ENCODE results near the gene SLC45A1. TPM values are rescaled to one million over a fixed set of nuclear protein-coding genes. Genes with fewer than 3 reads are reported as not detected.

The SLC45A1 gene
- total and polyA plus RNA-seq, 9 of the 15 experiments (the other 6 are each of a cell fraction or from before 2014, with no cell fraction given) = not detected

- Histone ChIP-seq H2AFZ (ENCODE audit: low read depth, low read length) (no peak overlapping the region), H3K27me3 (ENCODE audit: control insufficient read depth in 2 of 2, insufficient read depth in 2 of 2, low read length in 2 of 2) (no peaks in the 10 kb centered on the region), H3K9ac (ENCODE audit: insufficient read depth in 1 of 2, low read depth in 2 of 2, low read length in 2 of 2) (no peak overlapping the region), H3K79me2 (ENCODE audit: control insufficient read depth, insufficient read depth, low read length) (peaks cover 2% of the 10 kb centered on the region; the same call in 1 of the 3 replicates), H3K4me3 (no peak overlapping the region), H4K20me1 (replicated peaks; ENCODE audit: control insufficient read depth, insufficient read depth, low read length) (no peaks in the 10 kb centered on the region; the same call in 1 of the 2 replicates), H3K9me1 (ENCODE audit: control insufficient read depth, insufficient read depth, low read length) (no peaks in the 10 kb centered on the region), H3K4me1 (replicated peaks in 1 of 2; ENCODE audit: control insufficient read depth in 2 of 2, insufficient read depth in 2 of 2, low read length in 2 of 2) (no peaks in the 10 kb centered on the region), H3K9me3 (replicated peaks; ENCODE audit: control insufficient read depth, insufficient read depth, low read depth, low read length) (no peaks in the 10 kb centered on the region), H3K36me3 (ENCODE audit: control insufficient read depth, insufficient read depth, low read length) (peaks cover 12% of the 10 kb centered on the region), H3K4me2 (ENCODE audit: insufficient read depth, low read length) (no peak overlapping the region), H3K27ac (ENCODE audit: extremely low read depth, low read depth, low read length) (no peak overlapping the region)
- WGBS (ENCODE audit: insufficient coverage, low coverage, missing lambda C conversion rate) = 71% methylated on average over 2 of the region's 2 CpGs
- peak; percentile 23 for FAIRE-seq
- TF ChIP-seq RCOR1 (IDR thresholded peaks at IDR 0.05; ENCODE audit: borderline replicate concordance in 1 of 2, low read depth in 2 of 2, low read length in 2 of 2) = 0 out of 4 replicates have a peak, but pooled peaks of 1 of the 2 experiments have one; percentile 13
- TF ChIP-seq, protein P1, sequence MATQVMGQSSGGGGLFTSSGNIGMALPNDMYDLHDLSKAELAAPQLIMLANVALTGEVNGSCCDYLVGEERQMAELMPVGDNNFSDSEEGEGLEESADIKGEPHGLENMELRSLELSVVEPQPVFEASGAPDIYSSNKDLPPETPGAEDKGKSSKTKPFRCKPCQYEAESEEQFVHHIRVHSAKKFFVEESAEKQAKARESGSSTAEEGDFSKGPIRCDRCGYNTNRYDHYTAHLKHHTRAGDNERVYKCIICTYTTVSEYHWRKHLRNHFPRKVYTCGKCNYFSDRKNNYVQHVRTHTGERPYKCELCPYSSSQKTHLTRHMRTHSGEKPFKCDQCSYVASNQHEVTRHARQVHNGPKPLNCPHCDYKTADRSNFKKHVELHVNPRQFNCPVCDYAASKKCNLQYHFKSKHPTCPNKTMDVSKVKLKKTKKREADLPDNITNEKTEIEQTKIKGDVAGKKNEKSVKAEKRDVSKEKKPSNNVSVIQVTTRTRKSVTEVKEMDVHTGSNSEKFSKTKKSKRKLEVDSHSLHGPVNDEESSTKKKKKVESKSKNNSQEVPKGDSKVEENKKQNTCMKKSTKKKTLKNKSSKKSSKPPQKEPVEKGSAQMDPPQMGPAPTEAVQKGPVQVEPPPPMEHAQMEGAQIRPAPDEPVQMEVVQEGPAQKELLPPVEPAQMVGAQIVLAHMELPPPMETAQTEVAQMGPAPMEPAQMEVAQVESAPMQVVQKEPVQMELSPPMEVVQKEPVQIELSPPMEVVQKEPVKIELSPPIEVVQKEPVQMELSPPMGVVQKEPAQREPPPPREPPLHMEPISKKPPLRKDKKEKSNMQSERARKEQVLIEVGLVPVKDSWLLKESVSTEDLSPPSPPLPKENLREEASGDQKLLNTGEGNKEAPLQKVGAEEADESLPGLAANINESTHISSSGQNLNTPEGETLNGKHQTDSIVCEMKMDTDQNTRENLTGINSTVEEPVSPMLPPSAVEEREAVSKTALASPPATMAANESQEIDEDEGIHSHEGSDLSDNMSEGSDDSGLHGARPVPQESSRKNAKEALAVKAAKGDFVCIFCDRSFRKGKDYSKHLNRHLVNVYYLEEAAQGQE (IDR thresholded peaks at IDR 0.05; ENCODE audit: borderline replicate concordance) = peak; percentile 39; the same call in 1 of the 2 replicates
- TF ChIP-seq, protein P1 (CRISPR knock-in tag; IDR thresholded peaks at IDR 0.05; ENCODE audit: low read depth) = no peak
- TF ChIP-seq RNF2 (IDR thresholded peaks at IDR 0.05) = no peak
- TF ChIP-seq CTCF (IDR thresholded peaks at IDR 0.05 in 2 of 3, conservative IDR thresholded peaks at IDR 0.05 in 1 of 3; ENCODE audit: insufficient read depth in 2 of 3, low read depth in 1 of 3, low read length in 3 of 3) = peak; percentile 54 to 66 (median 66)
- TF ChIP-seq RAD21 (CRISPR knock-in tag; conservative IDR thresholded peaks at IDR 0.05 in 1 of 2, IDR thresholded peaks at IDR 0.05 in 1 of 2) = peak; percentile 39 to 68; a peak in 3 of 4 replicates
- peak; percentile 58 for TF ChIP-seq SMC3 (conservative IDR thresholded peaks at IDR 0.05; ENCODE audit: insufficient read depth, low read depth, low read length)
- ChIA-PET CTCF (ENCODE audit: low intra/inter-chr PET ratio) (interaction anchor here (0.6 to 1.1 kb wide), 5 partner anchors 49 to 352 kb away, joined by 3 to 4 read pairs (median 3); no protein-coding TSS in a partner anchor), POLR2A (no interaction called here)
- DNase-seq (ENCODE audit: extremely low read depth in 1 of 4, low spot score in 3 of 4) = peak; percentile 54 to 62 (median 58)
- ATAC-seq = peak; percentile 83
- in situ Hi-C loops (cut with MboI) (no loop called here), intact Hi-C loops (cut with micrococcal nuclease) (loop anchor here (10.0 kb wide), 2 partner anchors 70 to 350 kb away; no protein-coding TSS in a partner anchor)
- BruUV-seq (replicated peaks) = no TSS peak
Measured at GRCh38 chr1:8374812-8375211, 56.9 kb downstream of the SLC45A1 start.

Measured in K562 (cell line).